ENCODE data around the gene CLDN7.

GRCh38 chr17:7215136-7215638 is 47.1 kb downstream of the CLDN7 start:
- no peak for TF ChIP-seq POLR2A (IDR thresholded peaks at IDR 0.05)
- TF ChIP-seq, protein P1, sequence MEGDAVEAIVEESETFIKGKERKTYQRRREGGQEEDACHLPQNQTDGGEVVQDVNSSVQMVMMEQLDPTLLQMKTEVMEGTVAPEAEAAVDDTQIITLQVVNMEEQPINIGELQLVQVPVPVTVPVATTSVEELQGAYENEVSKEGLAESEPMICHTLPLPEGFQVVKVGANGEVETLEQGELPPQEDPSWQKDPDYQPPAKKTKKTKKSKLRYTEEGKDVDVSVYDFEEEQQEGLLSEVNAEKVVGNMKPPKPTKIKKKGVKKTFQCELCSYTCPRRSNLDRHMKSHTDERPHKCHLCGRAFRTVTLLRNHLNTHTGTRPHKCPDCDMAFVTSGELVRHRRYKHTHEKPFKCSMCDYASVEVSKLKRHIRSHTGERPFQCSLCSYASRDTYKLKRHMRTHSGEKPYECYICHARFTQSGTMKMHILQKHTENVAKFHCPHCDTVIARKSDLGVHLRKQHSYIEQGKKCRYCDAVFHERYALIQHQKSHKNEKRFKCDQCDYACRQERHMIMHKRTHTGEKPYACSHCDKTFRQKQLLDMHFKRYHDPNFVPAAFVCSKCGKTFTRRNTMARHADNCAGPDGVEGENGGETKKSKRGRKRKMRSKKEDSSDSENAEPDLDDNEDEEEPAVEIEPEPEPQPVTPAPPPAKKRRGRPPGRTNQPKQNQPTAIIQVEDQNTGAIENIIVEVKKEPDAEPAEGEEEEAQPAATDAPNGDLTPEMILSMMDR (IDR thresholded peaks at IDR 0.05) = no peak

All from gastroesophageal sphincter (tissue), 3 donors.